HCT116 (cell line): Measurements from ENCODE around the gene OTOR. TPM values are rescaled to one million over a fixed set of nuclear protein-coding genes. Genes with fewer than 3 reads are reported as not detected.

Experiments
- ATAC-seq: fragments of 200-7000 bp; cut with Tn5 transposase; 2 replicates; pipeline ENCODE4 v1.9.1; 2020; ENCODE audit warnings: mild to moderate bottlenecking, moderate library complexity
- BruUV-seq: library from RNA; stranded (reverse); fragments of 400-500 nt; replicated peaks from 2 replicates; lab custom pipeline; 2021; lab: Mats Ljungman, UMichigan
- CTCF ChIA-PET: fragments of 300-600 bp; sonication (Branson Sonifier 250); formaldehyde crosslinking; loops from one replicate; lab custom pipeline; 2021; ENCODE audit warnings: antibody characterized with exemption; lab: Charles Lee
- POLR2A ChIA-PET: fragments of 300-600, 350-600 bp; sonication (Branson Sonifier 250); formaldehyde crosslinking; loops from one replicate; lab custom pipeline; 2021; ENCODE audit warnings: antibody characterized with exemption; lab: Charles Lee
- RAD21 ChIA-PET, 2 experiments: fragments of 300-600 bp; sonication (Branson Sonifier 250); formaldehyde crosslinking; loops; one replicate each; lab custom pipeline; 2023; ENCODE audit warnings: low total read pairs in 2 of 2; ENCODE audit not compliant: uncharacterized antibody in 2 of 2, unreplicated experiment in 2 of 2, low non-redundant PET in 1 of 2; lab: Charles Lee
- DNase-seq: peaks from one replicate; pipeline ENCODE4 v3.0.0-alpha.2; 2010; ENCODE audit warnings: low read depth, low spot score
- H2AFZ ChIP-seq: fragments of 200-600 bp; shearing (Covaris generic), sonication (generic); 2 replicates; pipeline ENCODE4 v1.6.1; 2017; ENCODE audit warnings: low read depth, mixed run types, mixed read lengths, antibody characterized with exemption, low read length; ENCODE audit not compliant: poor library complexity, severe bottlenecking
- H3K27ac ChIP-seq: 2 replicates; pipeline ENCODE4 v1.5.1; 2012; ENCODE audit warnings: low read depth, low read length
- H3K27me3 ChIP-seq: fragments of 200-600 bp; sonication (generic); 2 replicates; pipeline ENCODE4 v1.6.1; 2016; ENCODE audit warnings: mixed run types, low read length, mixed read lengths; ENCODE audit not compliant: insufficient read depth
- H3K36me3 ChIP-seq, 2 experiments: fragments of 200-500 bp in 1 of 2; fragments of 200-600 bp in 1 of 2; sonication (Bioruptor generic) in 1 of 2; sonication (generic) in 1 of 2; 2 replicates each; pipeline versions ENCODE4 v1.5.1 to v1.6.1; 2014 to 2016; ENCODE audit warnings: low read length in 2 of 2, inconsistent platforms in 1 of 2, mixed read lengths in 1 of 2, mixed run types in 1 of 2; ENCODE audit not compliant: insufficient read depth in 2 of 2, control insufficient read depth in 1 of 2
- H3K4me1 ChIP-seq, 2 experiments: fragments of 200-600 bp in 1 of 2; sonication (generic) in 1 of 2; 2 replicates each; pipeline versions ENCODE4 v1.5.1 to v1.6.1; 2012 to 2017; ENCODE audit warnings: low read length in 2 of 2, inconsistent platforms in 1 of 2, mild to moderate bottlenecking in 1 of 2, mixed read lengths in 1 of 2, mixed run types in 1 of 2, moderate library complexity in 1 of 2; ENCODE audit not compliant: insufficient read depth in 2 of 2, control insufficient read depth in 1 of 2
- H3K4me2 ChIP-seq: fragments of 200-600 bp; sonication (generic); 2 replicates; pipeline ENCODE4 v1.6.1; 2017; ENCODE audit warnings: mixed run types, low read length, mixed read lengths
- H3K4me3 ChIP-seq, 2 experiments: fragments of 200-600 bp in 1 of 2; sonication (generic) in 1 of 2; replicated peaks in 1 of 2; 2 replicates each; pipeline ENCODE4 v1.5.1; 2011 to 2016; ENCODE audit warnings: low read length in 2 of 2, control low read depth in 1 of 2, low read depth in 1 of 2, mild to moderate bottlenecking in 1 of 2, mixed read lengths in 1 of 2, mixed run types in 1 of 2
- H3K79me2 ChIP-seq: fragments of 200-600 bp; sonication (generic); 2 replicates; pipeline ENCODE4 v1.6.1; 2017; ENCODE audit warnings: mild to moderate bottlenecking, mixed run types, low read length, moderate library complexity, mixed read lengths; ENCODE audit not compliant: insufficient read depth
- H3K9ac ChIP-seq: fragments of 200-600 bp; sonication (generic); 2 replicates; pipeline ENCODE4 v1.6.1; 2016; ENCODE audit warnings: low read length, mixed read lengths
- H3K9me2 ChIP-seq: fragments of 200-600 bp; sonication (generic), shearing (Covaris generic); 2 replicates; pipeline ENCODE4 v1.6.1; 2017; ENCODE audit warnings: mixed run types, mild to moderate bottlenecking, moderate library complexity; ENCODE audit not compliant: insufficient read depth
- H3K9me3 ChIP-seq, 2 experiments: fragments of 200-500 bp in 1 of 2; fragments of 200-600 bp in 1 of 2; sonication (Bioruptor generic) in 1 of 2; sonication (generic) in 1 of 2; 2 replicates each; pipeline ENCODE4 v1.6.1; 2014 to 2017; ENCODE audit warnings: low read length in 2 of 2, mixed read lengths in 2 of 2, inconsistent platforms in 1 of 2, low read depth in 1 of 2, mild to moderate bottlenecking in 1 of 2, mixed run types in 1 of 2, moderate library complexity in 1 of 2; ENCODE audit not compliant: control insufficient read depth in 1 of 2, insufficient read depth in 1 of 2
- H4K20me1 ChIP-seq: fragments of 200-600 bp; sonication (generic), shearing (Covaris generic); 2 replicates; pipeline ENCODE4 v1.6.1; 2017; ENCODE audit warnings: mixed run types, mild to moderate bottlenecking, moderate library complexity; ENCODE audit not compliant: insufficient read depth
- EZH2 ChIP-seq: fragments of 200-600 bp; sonication (generic); IDR thresholded peaks from 2 replicates; pipeline ENCODE4 v1.6.1; 2017; ENCODE audit warnings: antibody characterized with exemption, mixed run types
- EZH2phosphoT487 ChIP-seq: fragments of 200-600 bp; IDR thresholded peaks from 2 replicates; pipeline ENCODE4 v1.6.1; 2018; ENCODE audit warnings: antibody characterized with exemption, borderline replicate concordance
- JUND ChIP-seq: IDR thresholded peaks from 2 replicates; pipeline ENCODE4 v1.6.1; 2012
- POLR2A ChIP-seq: IDR thresholded peaks from 2 replicates; pipeline ENCODE4 v1.7.0; 2011; ENCODE audit warnings: borderline replicate concordance; ENCODE audit not compliant: insufficient read depth, insufficient read length; ENCODE audit errors: extremely low read depth
- POLR2AphosphoS5 ChIP-seq: IDR thresholded peaks from 2 replicates; pipeline ENCODE4 v1.6.1; 2011; ENCODE audit warnings: mild to moderate bottlenecking, low read depth, low read length, moderate library complexity
- RAD21 ChIP-seq: IDR thresholded peaks from 2 replicates; pipeline ENCODE4 v1.6.1; 2012; ENCODE audit warnings: low read depth, mild to moderate bottlenecking
- SIN3A ChIP-seq: IDR thresholded peaks from 2 replicates; pipeline ENCODE4 v1.6.1; 2012; ENCODE audit warnings: low read depth
- SP1 ChIP-seq: IDR thresholded peaks from 2 replicates; pipeline ENCODE4 v1.6.1; 2012; ENCODE audit warnings: low read depth
- SRF ChIP-seq: IDR thresholded peaks from 2 replicates; pipeline ENCODE4 v1.6.1; 2012; ENCODE audit warnings: low read depth
- TCF7L2 ChIP-seq: IDR thresholded peaks from 2 replicates; pipeline ENCODE4 v1.7.0; 2011; ENCODE audit warnings: borderline replicate concordance, inconsistent platforms; ENCODE audit not compliant: insufficient read depth, insufficient read length; ENCODE audit errors: extremely low read depth
- YY1 ChIP-seq: IDR thresholded peaks from 2 replicates; pipeline ENCODE4 v1.6.1; 2011; ENCODE audit warnings: low read length, low read depth, moderate library complexity, mild to moderate bottlenecking; ENCODE audit not compliant: insufficient replicate concordance; ENCODE audit errors: extremely low read depth
- ZFX ChIP-seq: fragments of 450-650 bp; IDR thresholded peaks from 2 replicates; pipeline ENCODE4 v1.6.1; 2017
- ZNF274 ChIP-seq: fragments of 200-500 bp; sonication (Bioruptor generic); IDR thresholded peaks from 2 replicates; pipeline ENCODE4 v1.6.1; 2014; ENCODE audit warnings: mild to moderate bottlenecking, low read depth, low read length, inconsistent platforms
- intact Hi-C: fragments of 100-400 bp; cut with micrococcal nuclease; formaldehyde crosslinking; loops from 2 replicates; pipeline ENCODE4 v1.10.0; 2022
- total RNA-seq: library from RNA; stranded (reverse); gene quantifications from one replicate; pipeline ENCODE4 v1.2.1, GENCODE V29; 2021; ENCODE audit not compliant: unreplicated experiment
- TF ChIP-seq, protein P1 (sequence below): IDR thresholded peaks from 2 replicates; pipeline ENCODE4 v1.6.1; 2012
- TF ChIP-seq, protein P2 (sequence below): IDR thresholded peaks from 2 replicates; pipeline ENCODE4 v1.6.1; 2011; ENCODE audit warnings: mild to moderate bottlenecking, low read length, moderate library complexity; ENCODE audit not compliant: insufficient replicate concordance; ENCODE audit errors: extremely low read depth
- TF ChIP-seq, protein P3 (sequence below): IDR thresholded peaks from 2 replicates; pipeline ENCODE4 v1.6.1; 2012
- TF ChIP-seq, protein P4 (sequence below), 3 experiments: fragments of 200-600 bp in 1 of 3; sonication (generic) in 1 of 3; IDR thresholded peaks in 2 of 3; conservative IDR thresholded peaks in 1 of 3; 2 replicates each; pipeline ENCODE4 v1.5.1; 2012 to 2017; ENCODE audit warnings: low read depth in 2 of 3, low read length in 2 of 3, antibody characterized with exemption in 1 of 3, borderline replicate concordance in 1 of 3, control low read depth in 1 of 3, mild to moderate bottlenecking in 1 of 3, mixed read lengths in 1 of 3, mixed run types in 1 of 3, moderate library complexity in 1 of 3; ENCODE audit not compliant: insufficient read depth in 1 of 3

Gene OTOR
- total RNA-seq, 1 experiment from 2014 or later, result not detected

DNA sequence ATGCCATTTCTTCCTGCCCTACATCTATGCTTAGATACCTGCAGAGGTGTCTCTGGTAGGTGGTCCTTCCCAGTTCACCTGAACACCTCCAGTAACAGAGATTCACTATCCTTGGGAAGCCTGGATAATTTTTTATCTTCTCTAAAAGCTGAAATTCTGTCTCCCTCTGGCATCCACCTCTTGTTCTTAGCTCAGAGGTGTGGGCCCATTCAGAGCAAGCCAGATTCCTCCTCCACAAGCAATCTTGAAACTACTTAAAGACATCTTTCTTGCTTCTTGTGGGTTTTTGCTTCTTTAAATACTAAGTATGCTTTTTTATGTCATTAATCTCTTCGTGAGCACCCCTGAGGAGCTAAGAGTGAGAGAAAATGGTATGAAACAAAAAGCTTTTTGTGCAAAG is 28.7 kb upstream of the OTOR start:
- no TSS peak for BruUV-seq
- H3K4me3 ChIP-seq, result no peak overlapping the region
- ChIA-PET CTCF (no interaction called here), POLR2A (no interaction called here), RAD21 (no interaction called here)
- no peaks in the 10 kb centered on the region for H3K4me1 ChIP-seq
- intact Hi-C loops, result no loop called here
- ATAC-seq (no peak), DNase-seq (no peak)
- H3K27me3 ChIP-seq, result no peaks in the 10 kb centered on the region
- H3K79me2 ChIP-seq, result no peaks in the 10 kb centered on the region
- no peak overlapping the region for H3K27ac ChIP-seq
- H3K9me3 ChIP-seq, result no peaks in the 10 kb centered on the region
- H4K20me1 ChIP-seq, result no peaks in the 10 kb centered on the region
- TF ChIP-seq, protein P1, sequence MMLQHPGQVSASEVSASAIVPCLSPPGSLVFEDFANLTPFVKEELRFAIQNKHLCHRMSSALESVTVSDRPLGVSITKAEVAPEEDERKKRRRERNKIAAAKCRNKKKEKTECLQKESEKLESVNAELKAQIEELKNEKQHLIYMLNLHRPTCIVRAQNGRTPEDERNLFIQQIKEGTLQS, result no peak
- TF ChIP-seq POLR2AphosphoS5, result no peak
- TF ChIP-seq EZH2, result no peak
- TF ChIP-seq JUND, result no peak
- TF ChIP-seq, protein P2, sequence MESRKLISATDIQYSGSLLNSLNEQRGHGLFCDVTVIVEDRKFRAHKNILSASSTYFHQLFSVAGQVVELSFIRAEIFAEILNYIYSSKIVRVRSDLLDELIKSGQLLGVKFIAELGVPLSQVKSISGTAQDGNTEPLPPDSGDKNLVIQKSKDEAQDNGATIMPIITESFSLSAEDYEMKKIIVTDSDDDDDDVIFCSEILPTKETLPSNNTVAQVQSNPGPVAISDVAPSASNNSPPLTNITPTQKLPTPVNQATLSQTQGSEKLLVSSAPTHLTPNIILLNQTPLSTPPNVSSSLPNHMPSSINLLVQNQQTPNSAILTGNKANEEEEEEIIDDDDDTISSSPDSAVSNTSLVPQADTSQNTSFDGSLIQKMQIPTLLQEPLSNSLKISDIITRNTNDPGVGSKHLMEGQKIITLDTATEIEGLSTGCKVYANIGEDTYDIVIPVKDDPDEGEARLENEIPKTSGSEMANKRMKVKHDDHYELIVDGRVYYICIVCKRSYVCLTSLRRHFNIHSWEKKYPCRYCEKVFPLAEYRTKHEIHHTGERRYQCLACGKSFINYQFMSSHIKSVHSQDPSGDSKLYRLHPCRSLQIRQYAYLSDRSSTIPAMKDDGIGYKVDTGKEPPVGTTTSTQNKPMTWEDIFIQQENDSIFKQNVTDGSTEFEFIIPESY, result no peak
- TF ChIP-seq ZFX, result no peak
- TF ChIP-seq, protein P3, sequence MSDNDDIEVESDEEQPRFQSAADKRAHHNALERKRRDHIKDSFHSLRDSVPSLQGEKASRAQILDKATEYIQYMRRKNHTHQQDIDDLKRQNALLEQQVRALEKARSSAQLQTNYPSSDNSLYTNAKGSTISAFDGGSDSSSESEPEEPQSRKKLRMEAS, result no peak
- TF ChIP-seq, all 23 proteins: peak for 0
- Histone ChIP-seq H3K4me2 (no peak overlapping the region), H3K9me2 (no peaks in the 10 kb centered on the region), H2AFZ (no peak overlapping the region), H3K9ac (no peak overlapping the region), H3K36me3 (no peaks in the 10 kb centered on the region)

DNA sequence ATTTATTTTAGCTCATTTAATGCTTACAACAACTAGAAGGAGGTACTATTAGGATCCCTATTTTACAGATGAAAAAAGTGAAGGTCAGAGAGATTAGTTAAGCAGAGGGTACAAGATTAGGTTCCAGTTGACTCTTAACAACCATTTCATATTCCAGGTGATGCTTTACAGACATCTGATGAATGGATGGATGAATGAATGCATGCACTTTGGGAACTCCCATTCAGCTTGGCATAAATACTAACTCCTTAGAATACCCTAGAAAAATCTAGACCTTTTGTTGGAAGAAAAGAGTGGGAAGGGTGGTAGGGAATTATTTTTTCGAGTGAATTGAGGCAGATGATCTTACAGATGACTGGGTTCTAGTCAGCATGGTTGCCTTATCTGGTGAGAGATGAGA is 19.1 kb upstream of the OTOR start:
- peak overlapping the region; percentile 85 for H3K4me2 ChIP-seq
- peaks cover 8 to 15% of the 10 kb centered on the region in 2 experiments; a peak in 3 of 4 replicates for H3K4me1 ChIP-seq
- peaks cover 43% of the 10 kb centered on the region for H3K79me2 ChIP-seq
- ChIA-PET RAD21 (interaction anchor here in 1 of 2 experiments (0.6 kb wide), 1 partner anchor 971 kb away, joined by 4 read pairs; no protein-coding TSS in a partner anchor), CTCF (interaction anchor here (1.3 kb wide), 1 partner anchor 18 kb away, joined by 3 read pairs; no protein-coding TSS in a partner anchor), POLR2A (no interaction called here)
- no peaks in the 10 kb centered on the region for H3K27me3 ChIP-seq
- H3K36me3 ChIP-seq, result peaks cover 19 to 20% of the 10 kb centered on the region in 2 experiments
- no peaks in the 10 kb centered on the region for H3K9me3 ChIP-seq
- peak overlapping the region; percentile 94 to 96; a peak in 3 of 4 replicates for H3K4me3 ChIP-seq
- DNase-seq (no peak), ATAC-seq (no peak)
- no peaks in the 10 kb centered on the region for H3K9me2 ChIP-seq
- H2AFZ ChIP-seq, result no peak overlapping the region
- no peak overlapping the region for H3K27ac ChIP-seq
- BruUV-seq, result no TSS peak
- H4K20me1 ChIP-seq, result no peaks in the 10 kb centered on the region
- intact Hi-C loops, result no loop called here
- 0 out of 2 replicates have a peak overlapping the region, but pooled peaks have one; percentile 95 for H3K9ac ChIP-seq
- TF ChIP-seq EZH2phosphoT487 (no peak), SIN3A (no peak), YY1 (no peak), SRF (no peak), POLR2A (no peak), ZNF274 (no peak), ZFX (no peak), SP1 (no peak), RAD21 (no peak), JUND (no peak), TCF7L2 (no peak)
- TF ChIP-seq, protein P4, sequence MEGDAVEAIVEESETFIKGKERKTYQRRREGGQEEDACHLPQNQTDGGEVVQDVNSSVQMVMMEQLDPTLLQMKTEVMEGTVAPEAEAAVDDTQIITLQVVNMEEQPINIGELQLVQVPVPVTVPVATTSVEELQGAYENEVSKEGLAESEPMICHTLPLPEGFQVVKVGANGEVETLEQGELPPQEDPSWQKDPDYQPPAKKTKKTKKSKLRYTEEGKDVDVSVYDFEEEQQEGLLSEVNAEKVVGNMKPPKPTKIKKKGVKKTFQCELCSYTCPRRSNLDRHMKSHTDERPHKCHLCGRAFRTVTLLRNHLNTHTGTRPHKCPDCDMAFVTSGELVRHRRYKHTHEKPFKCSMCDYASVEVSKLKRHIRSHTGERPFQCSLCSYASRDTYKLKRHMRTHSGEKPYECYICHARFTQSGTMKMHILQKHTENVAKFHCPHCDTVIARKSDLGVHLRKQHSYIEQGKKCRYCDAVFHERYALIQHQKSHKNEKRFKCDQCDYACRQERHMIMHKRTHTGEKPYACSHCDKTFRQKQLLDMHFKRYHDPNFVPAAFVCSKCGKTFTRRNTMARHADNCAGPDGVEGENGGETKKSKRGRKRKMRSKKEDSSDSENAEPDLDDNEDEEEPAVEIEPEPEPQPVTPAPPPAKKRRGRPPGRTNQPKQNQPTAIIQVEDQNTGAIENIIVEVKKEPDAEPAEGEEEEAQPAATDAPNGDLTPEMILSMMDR (IDR thresholded peaks at IDR 0.05 in 2 of 3, conservative IDR thresholded peaks at IDR 0.05 in 1 of 3; ENCODE audit: borderline replicate concordance in 1 of 3, insufficient read depth in 1 of 3, low read depth in 2 of 3, low read length in 2 of 3), result no peak
- TF ChIP-seq, protein P3, result no peak
